GM19468 (cell line): ENCODE measurements around the gene ZFYVE26.
"Not testable (repeated sequence)": the region's sequence is repeated elsewhere in the genome, so short reads cannot be mapped to it uniquely, and the experiment has no call there.

Experiments used
- ATAC-seq: cut with Tn5 transposase; IDR thresholded peaks from one replicate; pipeline ENCODE4 v1.9.1; 2021; ENCODE audit warnings: mild to moderate bottlenecking, moderate library complexity, moderate number of reproducible peaks; ENCODE audit not compliant: unreplicated experiment; ENCODE audit errors: extremely low read depth

The ZFYVE26 gene

DNA sequence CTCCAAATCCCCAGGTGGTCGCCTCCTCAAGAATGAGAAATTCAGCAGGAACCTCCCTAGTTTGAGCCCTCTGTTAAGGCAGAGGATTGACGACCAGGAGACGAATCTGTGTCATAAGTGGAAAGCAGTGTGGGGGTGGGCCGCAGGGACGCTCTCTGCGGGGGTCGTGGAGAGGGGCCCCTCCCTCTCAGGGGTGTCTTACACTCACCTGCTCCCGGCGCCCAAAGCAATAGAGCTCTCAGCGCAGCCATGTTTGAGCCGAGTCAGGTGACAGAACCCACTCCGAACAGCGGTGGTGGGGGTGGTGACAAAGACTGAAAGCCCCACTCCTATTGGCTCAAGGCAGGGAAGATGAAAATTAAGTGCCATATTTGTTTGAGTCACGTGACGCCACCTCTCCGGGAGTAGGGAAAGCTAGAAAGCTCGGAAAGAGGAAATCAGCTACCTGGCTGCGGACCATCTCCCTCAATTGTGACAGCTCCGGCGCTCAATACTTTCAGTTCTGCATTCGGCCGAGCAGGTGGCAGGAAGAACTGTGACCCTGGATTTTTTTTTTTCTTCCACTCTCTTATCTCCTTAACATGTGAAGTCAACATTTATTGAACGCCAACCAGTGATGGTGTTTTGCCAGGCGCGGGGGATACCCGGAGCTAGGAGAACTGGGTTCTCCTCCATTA, at the start of gene ZFYVE26:
Gene ZFYVE26 (minus strand): TSS at position 265 of the 677 bp plus-strand sequence. CDS start 627 bp downstream, outside the sequence.
- ATAC-seq = peak; percentile 66

- no peak for ATAC-seq
Observed at GRCh38 chr14:67863223-67863622, 46.8 kb upstream of the ZFYVE26 start.

DNA sequence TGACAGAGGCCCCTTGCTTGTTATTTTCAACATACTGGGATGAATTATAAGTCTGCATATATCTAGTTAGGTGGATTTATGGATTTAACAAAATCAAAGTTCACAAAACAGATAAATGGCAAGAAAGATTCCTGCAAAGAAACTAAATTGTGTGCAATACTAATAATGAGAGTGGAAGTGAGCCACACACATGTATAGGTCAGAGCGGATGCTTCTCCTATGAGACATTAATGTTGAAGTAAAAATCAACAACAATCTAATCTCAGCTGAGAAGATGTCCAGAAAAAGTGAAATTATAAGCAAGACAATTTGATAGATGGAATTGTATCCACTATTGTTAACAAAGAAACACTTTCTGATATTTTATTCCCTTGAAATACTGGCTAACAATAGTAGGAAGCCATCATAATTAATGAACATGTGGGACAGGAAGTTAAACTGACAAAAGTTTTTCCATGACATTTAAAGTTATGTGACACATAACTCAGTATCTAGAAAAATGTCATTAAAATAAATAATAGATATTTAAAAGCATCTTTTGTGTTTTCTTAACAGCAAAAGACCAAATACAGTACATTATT, 42.9 kb upstream of the ZFYVE26 start:
- ATAC-seq = no peak

GRCh38 chr14:67857778-67858350, 41.5 kb upstream of the ZFYVE26 start:
- ATAC-seq = no peak

GRCh38 chr14:67856827-67857226, 40.4 kb upstream of the ZFYVE26 start:
- ATAC-seq = no peak

DNA sequence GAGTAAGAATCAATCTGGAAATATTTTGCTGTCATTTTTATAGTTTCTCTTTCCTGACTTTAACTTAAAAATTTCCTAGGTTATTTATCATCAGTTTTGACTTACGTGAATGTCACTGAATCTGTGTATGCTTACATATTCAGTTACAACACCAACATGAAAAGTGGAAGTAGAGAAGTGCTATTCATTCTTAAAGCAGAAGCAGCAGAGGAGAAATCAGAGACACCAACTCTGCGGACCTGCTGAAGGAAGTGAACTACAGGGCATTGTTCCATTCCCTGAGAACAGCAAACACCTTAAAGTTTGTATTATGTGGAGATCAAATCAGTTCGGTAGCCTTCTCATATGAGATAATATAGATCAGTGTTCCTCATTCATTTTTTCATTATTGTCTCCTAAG, 37.3 kb upstream of the ZFYVE26 start:
- ATAC-seq = no peak

DNA sequence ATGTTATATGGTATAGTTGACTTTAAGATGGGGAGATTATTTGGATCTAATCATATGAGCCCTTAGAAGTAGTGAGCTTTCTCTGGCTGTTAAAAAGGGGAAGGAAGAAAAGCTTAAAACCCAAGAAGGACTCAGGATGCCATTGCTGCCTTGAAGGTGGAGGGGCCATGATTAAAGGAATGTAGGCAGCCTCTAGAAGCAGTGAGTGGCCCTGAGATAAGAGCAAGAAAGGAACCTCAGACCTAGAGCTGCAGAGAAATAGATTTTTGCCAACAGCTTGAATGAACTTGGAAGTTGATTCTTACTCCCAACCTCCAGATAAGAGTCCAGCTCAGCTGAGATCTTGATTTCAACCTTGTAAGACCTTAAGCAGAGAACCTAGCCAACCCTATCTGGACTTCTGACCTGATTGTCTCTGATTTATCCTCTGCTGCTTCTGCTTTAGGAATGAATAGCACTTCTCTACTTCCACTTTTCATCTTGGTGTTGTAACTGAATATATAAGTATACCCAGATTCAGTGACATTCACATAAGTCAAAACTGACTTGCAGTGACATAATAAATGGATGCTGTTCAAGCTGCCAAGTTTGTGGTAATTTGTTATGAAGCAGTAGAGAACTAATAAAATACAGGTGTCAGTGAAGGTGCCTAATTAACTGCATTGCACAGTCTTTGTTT, 36.7 kb upstream of the ZFYVE26 start:
- no peak for ATAC-seq

- no peak for ATAC-seq
Observed at GRCh38 chr14:67851785-67852410, 35.5 kb upstream of the ZFYVE26 start.

DNA sequence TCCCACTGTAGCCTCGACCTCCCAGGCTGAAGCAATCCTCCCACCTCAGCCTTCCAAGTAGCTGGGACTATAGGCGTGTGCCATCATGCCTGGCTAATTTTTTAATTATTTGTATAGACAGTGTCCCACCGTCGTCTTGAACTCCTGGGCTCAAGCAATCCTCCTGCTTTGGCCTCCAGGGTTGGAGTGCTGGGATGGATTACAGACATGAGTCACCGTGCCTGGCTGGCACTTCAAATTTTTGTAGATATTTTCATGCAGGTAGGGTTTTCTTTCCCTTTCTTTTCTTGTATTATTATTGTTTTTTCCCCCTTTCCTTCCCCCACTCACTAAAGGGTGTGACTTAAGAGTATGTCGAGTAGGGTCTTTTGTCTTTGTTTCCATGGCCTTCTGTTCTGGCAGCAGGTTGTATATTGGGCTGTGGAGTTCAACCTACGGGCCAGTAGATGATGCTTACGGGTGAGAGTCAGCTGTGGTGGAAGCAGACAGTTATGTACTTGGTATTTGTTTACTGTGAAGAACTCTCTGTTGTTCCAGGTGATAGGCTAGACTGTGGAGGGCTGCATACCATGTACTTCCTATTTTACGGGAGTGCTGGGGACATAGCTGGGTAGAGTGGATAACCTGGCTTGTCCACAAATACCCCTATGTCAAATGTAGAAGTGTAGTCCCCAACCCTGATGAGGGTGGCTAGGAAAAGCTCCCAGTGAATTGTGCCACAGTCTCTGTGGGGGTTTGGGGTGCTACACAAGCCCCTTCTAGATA, 33.9 kb upstream of the ZFYVE26 start:
- ATAC-seq = no peak

GRCh38 chr14:67846029-67846610, 29.7 kb upstream of the ZFYVE26 start:
- no peak for ATAC-seq

DNA sequence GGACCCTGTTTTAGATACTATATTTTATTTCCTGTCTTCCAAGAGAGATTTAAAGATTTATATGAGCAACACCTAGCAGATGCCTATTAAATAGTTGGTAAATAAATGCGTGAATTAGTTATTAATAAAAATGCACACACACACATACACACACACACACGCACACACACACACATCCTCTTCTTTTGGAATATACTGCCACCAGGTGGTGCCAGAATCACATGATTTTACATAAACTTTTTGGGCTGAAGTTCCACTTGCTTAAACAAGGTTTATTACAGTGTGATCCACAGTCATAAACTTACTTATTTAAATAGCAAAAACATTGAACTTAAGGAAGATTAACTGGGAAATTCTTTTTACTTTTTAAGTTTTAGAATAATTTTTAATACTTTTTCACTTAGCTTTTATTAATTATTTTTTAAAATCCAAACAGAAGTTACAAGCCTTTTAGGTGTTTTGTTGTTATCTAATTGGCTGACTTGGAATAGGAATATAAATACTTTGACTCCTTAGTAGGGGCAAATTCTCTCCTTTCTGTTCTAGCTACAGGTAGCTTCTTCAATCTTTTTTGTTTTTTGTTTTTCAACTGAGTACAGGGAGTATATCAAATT, 20.7 kb upstream of the ZFYVE26 start:
- no peak for ATAC-seq

- no peak for ATAC-seq
Observed at GRCh38 chr14:67835596-67835995, 19.2 kb upstream of the ZFYVE26 start.

- ATAC-seq = no peak
Observed at GRCh38 chr14:67833403-67833802, 17.0 kb upstream of the ZFYVE26 start.

DNA sequence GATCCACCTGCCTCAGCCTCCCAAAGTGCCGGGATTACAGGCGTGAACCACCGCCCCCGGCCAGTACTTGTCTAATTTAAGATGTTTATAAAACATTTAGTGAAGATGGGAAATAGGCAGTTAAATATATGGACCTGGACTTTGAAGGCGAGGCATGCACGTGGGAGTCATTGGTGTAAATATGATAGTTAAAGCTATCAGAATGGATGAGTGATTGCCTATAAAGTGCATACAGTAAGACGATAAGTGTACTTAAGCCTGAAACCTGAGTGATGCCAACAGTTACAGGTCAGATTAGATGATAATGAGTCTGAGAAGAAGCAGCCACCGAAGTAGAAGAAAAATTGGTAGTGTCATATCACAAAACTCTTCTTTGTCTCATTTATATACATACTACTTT, 14.7 kb upstream of the ZFYVE26 start:
- ATAC-seq = no peak

- ATAC-seq = no peak
Observed at GRCh38 chr14:67821121-67821520, 4.7 kb upstream of the ZFYVE26 start.

- no peak for ATAC-seq
Observed at GRCh38 chr14:67820428-67820971, 4.1 kb upstream of the ZFYVE26 start.

GRCh38 chr14:67819563-67820421, 3.4 kb upstream of the ZFYVE26 start, which contains the start of gene RAD51B:
Gene RAD51B (plus strand): TSS chr14:67819779.
- peak; percentile 42 for ATAC-seq

DNA sequence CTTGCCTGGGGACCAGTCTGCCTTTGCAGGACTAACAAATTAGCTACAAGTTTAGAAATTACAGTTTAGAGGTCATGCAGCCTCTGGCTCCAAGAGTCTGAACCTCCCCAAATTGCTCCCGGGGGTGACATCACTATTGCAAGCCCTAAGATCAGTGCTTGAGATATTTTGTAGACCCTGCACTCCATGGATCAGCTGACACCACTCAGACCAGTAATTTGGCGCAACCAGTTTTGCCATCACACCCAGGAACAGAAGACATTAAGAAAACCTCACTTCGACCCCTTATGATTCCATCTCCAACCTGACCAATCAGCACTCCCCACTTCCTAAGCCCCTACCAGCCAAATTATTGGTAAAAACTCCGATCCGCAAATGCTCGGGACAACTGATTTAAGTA, 2.1 kb upstream of the ZFYVE26 start:
- ATAC-seq = not testable (repeated sequence)
